Stimulated activated CD8-positive, alpha-beta memory T cell treated with anti-CD3 and anti-CD28 coated beads, Interleukin-15, amount 100 ng/mL, for 48 hours (primary cell): ENCODE measurements around the gene MAN2B1.
"Not testable (repeated sequence)": the region's sequence is repeated elsewhere in the genome, so short reads cannot be mapped to it uniquely, and the experiment has no call there.

Experiments
- DNase-seq, 2 donors: peaks; one replicate each; pipeline ENCODE4 v3.0.0-alpha.2; 2020; ENCODE audit warnings: low read depth in 2 of 2

The MAN2B1 gene

GRCh38 chr19:12689012-12689411 is 22.5 kb upstream of the MAN2B1 start:
- no peak for DNase-seq

DNA sequence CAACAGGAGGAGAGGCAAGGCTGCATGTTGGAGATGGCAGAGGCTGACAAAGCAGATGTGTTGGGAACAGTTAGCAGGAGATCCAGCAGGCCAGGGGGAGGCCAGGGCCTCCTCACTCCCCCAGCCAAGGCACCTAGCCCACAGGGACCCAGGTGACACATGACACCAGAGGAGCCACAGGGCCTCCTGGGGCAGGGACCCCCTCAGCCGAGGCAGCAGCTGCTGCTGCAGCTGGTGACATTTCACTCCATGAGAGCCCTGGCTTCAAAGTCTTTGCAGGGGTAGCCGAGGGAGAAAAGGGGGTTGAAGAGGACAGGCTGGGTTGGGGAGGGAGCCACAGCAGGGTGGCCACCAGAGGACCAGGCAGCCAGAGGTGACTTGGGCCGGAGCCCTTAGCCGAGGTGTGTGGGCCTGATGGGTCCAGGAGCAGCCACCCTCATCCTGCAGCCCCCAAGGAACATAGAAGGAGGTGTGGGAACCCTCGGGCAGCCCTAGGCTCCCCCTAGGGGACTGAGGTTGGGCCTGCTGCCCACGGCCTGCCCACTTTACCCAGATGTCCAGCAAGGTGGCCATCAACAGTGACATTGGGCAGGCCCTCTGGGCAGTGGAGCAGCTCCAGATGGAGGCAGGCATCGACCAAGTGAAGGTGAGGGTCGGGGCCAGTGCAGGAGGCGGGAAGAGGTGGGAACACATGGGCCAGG is 21.1 kb upstream of the MAN2B1 start, which contains the start of gene GNG14:
Gene GNG14 (plus strand): TSS at position 503 of the 701 bp plus-strand sequence. CDS start 51 bp downstream, at position 554.
- no peak for DNase-seq

GRCh38 chr19:12685831-12686230 is 19.3 kb upstream of the MAN2B1 start:
- DNase-seq, result no peak

- DNase-seq, result peak; percentile 83 to 86
Observed at GRCh38 chr19:12681074-12681987, 14.8 kb upstream of the MAN2B1 start, which contains the start of gene DHPS. DHPS (minus strand) TSS chr19:12681880; CDS start chr19:12681766, 114 bp downstream.

- DNase-seq, result no peak
Observed at GRCh38 chr19:12680034-12680433, 13.5 kb upstream of the MAN2B1 start.

- not testable (repeated sequence) for DNase-seq
Observed at GRCh38 chr19:12678039-12678438, 11.5 kb upstream of the MAN2B1 start.

- DNase-seq, result no peak
Observed at GRCh38 chr19:12676928-12677327, 10.4 kb upstream of the MAN2B1 start.

DNA sequence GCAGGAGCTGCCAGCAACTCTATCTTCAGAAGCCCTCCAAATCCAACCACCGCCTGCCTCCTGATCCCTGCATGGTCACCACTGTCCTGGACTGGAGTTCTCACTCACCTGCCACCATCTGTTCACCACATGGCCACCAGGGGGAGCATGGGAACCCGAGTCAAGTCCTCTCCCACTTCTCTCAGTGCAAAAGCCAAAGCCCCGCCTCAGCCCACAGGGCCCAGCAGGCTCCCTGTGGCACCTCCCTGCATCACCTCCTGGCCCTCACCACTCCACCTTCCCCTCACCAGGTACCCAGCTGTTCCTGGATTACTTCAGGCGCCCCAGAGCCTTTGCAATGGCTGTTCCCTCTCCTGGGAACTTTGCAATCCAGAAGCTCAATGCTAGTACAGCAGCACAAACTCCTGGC is 9.8 kb upstream of the MAN2B1 start:
- peak; percentile 76 to 79 for DNase-seq

DNA sequence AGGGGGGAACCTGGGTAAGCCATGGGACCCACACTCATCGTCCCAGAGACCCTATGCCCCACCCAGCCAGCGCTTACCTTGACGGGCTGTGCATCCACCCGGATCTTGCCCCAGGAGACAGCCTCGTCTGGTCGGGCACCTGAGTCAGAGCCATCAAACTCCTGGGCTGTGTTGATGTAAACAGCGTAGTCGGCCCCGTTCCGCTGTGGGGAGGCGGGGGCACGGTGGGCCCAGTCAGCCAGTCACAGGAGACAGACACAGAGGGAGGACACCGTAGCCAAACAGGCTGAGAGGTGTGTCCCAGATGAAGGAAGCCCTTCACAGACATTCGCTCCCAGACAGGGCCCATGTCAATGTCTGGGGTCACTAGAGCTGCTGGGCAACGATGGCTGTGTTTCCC is 9.4 kb upstream of the MAN2B1 start:
- DNase-seq, result no peak

DNA sequence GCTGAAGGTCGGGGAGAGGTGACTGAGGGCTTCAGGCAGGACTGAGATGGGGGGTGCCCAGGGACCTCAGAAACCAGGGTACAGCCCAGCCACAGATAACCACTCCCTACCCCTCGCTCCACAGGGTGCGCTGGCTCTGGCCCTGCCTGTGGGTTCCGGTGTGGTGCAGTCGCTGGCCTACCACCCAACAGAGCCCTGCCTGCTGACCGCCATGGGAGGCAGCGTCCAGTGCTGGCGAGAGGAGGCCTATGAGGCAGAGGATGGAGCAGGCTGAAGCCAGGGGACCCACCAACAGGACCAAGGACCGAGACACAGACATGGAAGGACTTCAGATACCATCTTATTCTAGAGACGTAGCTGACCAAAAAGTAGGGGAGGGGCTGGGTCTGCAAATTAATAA is 8.9 kb upstream of the MAN2B1 start:
- no peak for DNase-seq

DNA sequence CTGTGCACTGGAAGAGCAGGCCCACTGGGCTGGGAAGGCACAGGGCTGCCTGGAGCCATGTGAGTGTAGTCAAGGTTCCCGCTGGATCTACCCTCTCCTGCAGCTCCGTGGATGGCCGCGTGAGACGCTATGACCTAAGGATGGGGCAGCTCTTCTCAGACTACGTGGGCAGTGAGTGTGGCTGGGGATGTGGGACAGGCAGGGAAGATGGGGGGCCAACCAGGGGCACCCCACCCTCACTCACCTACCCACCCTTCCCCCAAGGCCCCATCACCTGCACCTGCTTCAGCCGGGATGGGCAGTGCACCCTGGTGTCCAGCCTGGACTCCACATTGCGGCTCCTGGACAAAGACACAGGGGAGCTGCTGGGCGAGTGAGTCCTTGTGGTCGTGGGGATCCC is 6.2 kb upstream of the MAN2B1 start:
- DNase-seq, result no peak

DNA sequence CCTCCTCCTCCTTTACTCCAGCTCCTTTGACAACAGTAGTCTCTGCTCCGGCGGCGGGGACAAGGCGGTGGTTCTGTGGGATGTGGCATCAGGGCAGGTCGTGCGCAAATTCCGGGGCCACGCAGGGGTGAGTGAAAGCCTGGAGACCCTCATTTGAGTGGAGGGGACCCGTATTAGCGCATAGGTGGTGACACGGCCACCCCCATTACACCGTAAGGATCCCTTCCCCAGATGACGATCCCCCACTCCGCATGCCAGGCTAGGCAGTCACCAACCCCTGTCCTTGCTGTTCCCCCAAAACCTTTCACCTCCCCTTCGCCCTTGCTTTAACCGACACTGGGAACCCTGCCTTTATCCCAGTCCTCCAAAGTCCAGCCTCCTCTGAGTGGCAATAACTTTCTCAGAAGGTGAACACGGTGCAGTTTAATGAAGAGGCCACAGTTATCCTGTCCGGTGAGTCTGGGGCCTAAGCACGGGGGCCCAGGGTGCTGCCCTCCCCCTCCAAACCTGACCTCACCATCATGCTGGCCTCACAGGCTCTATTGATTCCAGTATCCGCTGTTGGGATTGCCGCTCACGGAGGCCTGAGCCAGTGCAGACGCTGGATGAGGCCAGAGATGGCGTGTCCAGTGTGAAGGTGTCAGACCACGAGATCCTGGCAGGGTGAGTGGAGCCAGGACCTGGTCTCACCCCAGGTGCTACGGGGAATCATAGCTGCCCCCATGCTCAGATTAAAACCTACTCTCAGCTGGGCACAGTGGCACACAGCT is 3.8 kb upstream of the MAN2B1 start:
- DNase-seq, result no peak

- DNase-seq, result peak in 1 of 2 donors; percentile 56
Observed at GRCh38 chr19:12669270-12670158, 3.0 kb upstream of the MAN2B1 start.

DNA sequence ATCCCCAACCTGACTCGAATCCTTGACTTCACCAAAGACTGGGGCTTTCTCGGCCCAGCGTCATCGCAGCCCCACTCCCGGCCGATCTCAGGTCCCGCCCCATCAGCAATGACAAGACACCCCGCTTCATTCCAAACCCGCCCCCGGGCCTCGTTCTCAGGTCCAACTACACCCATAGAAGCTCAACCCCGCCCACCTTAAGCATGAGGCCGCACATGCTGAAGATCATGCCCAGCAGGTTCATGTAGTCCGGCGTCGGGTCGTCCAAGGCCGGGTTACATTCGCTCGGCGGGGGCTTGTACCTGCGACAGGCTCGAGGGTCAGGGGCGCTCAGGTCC is 2.4 kb upstream of the MAN2B1 start:
- peak in 1 of 2 donors; percentile 53 for DNase-seq

DNA sequence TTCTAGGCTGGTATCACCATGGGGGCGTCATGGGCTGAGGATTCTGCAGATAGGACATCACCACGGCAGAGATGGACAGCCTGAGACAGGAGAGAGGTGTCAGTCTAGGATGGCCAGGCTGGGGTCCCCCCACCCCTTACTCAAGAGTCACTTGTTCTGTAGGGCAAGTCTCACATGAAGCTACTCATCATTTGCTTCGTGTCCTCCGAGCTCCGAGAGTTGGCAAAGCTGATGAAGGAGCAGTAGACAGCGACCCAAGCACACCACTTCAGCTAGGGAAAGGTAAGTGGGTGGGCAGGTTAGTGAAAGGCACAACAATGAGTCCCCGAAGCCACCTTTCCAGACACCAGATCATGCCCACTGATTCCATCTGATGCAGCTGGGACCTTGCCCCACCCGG is 1.8 kb upstream of the MAN2B1 start:
- DNase-seq, result no peak

GRCh38 chr19:12667731-12668302 is 1.3 kb upstream of the MAN2B1 start:
- DNase-seq, result no peak

- DNase-seq, result no peak
Observed at GRCh38 chr19:12665671-12666264, 774 bp downstream of the MAN2B1 start.

GRCh38 chr19:12665281-12665573 is 1.3 kb downstream of the MAN2B1 start:
- no peak for DNase-seq

GRCh38 chr19:12664406-12665280 is 1.9 kb downstream of the MAN2B1 start:
- no peak for DNase-seq

- DNase-seq, result no peak
Observed at GRCh38 chr19:12660980-12661379, 5.6 kb downstream of the MAN2B1 start.
